ENCODE measurements around the gene GPC5. TPM values are rescaled to one million over a fixed set of nuclear protein-coding genes. Genes with fewer than 3 reads are reported as not detected.

Gene GPC5
- total and polyA plus RNA-seq, 10 donors, result 0.04 to 0.83 (median 0.26) TPM; not detected in 3

DNA sequence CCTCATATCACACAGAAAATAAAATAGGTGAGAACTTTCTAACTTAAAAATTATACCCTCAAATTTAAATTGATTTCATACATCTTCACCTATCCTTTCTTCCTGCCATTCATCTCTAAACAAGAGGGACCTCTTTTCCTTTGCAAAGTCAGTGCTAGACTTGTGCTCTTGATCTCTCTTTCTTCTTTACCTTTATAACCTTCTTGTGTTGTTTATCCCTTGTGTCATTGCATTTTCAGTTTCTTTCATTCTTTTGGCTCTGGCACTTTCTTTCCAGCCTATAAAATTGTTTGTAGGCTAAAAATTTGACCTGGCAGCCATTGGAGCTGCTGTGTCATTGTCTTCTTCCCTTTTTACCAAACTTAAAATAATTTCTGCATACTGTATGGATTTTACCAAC is 190.1 kb downstream of the GPC5 start:
- no peaks in the 10 kb centered on the region for H3K27me3 ChIP-seq (replicated peaks in 1 of 7)
- TF ChIP-seq, protein P1, sequence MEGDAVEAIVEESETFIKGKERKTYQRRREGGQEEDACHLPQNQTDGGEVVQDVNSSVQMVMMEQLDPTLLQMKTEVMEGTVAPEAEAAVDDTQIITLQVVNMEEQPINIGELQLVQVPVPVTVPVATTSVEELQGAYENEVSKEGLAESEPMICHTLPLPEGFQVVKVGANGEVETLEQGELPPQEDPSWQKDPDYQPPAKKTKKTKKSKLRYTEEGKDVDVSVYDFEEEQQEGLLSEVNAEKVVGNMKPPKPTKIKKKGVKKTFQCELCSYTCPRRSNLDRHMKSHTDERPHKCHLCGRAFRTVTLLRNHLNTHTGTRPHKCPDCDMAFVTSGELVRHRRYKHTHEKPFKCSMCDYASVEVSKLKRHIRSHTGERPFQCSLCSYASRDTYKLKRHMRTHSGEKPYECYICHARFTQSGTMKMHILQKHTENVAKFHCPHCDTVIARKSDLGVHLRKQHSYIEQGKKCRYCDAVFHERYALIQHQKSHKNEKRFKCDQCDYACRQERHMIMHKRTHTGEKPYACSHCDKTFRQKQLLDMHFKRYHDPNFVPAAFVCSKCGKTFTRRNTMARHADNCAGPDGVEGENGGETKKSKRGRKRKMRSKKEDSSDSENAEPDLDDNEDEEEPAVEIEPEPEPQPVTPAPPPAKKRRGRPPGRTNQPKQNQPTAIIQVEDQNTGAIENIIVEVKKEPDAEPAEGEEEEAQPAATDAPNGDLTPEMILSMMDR (IDR thresholded peaks at IDR 0.05 in 8 of 11, conservative IDR thresholded peaks at IDR 0.05 in 3 of 11), result no peak
- TF ChIP-seq POLR2AphosphoS5 (IDR thresholded peaks at IDR 0.05) (no peak), POLR2A (IDR thresholded peaks at IDR 0.05) (no peak)
- intact Hi-C loops (cut with DNase I; ENCODE audit: low total_unique reads), result no loop called here
- H3K36me3 ChIP-seq, result no peaks in the 10 kb centered on the region
- no peak for DNase-seq
- H3K4me3 ChIP-seq, result no peak overlapping the region
- no peaks in the 10 kb centered on the region for H3K4me1 ChIP-seq
- peaks cover 0 to 25% (median 15%) of the 10 kb centered on the region in 8 donors for H3K9me3 ChIP-seq
- no peak overlapping the region for H3K27ac ChIP-seq

DNA sequence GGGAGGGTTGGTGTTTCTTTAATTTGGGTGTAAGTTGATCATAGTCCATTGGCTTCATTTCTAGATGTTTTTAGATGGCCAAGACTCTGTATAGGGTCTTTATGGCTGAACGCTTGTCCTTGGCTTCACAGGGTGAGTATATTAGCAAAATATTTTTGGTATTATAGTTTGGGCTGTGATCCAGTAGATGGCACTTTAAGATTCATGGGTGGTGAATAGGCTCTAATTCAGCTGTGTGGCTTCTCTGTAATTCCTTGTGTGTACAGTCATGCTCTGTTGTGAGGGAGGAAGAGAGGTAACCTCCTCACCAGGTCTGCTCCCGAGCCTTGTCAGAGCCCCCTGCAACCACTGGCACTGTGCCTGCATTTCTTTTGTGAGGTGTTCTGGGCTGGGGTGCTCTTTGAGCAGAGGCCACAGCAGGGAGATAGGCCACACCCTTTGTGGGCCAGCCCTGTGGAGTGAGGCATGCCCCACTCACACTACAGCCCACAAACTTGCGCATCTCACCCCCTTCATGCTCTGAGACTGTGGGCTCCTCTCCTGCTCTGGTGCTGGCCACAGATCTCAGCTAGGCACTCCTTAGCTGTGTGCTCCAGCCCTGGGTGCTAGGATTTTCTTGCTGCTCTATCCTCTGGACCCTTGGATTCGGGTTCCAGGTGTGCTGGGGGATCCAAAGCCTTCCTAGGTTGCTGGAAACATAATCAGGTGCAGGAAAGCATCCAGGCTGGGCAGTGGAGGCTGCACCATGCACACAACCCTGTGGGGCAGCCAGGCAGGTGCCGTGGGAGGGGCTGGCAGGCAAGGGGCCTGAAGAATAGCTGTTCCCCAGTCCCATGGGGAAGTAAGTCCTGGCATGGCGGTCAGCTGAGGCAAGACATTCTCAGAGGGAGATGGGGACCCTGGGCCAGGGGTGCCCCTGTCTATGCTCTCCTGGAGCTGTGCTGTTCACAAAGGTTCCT is 193.9 kb downstream of the GPC5 start:
- H3K4me3 ChIP-seq, result no peak overlapping the region
- no peaks in the 10 kb centered on the region for H3K36me3 ChIP-seq
- no peak overlapping the region for H3K27ac ChIP-seq
- no peaks in the 10 kb centered on the region for H3K4me1 ChIP-seq
- no peak for DNase-seq
- H3K27me3 ChIP-seq (replicated peaks in 1 of 7), result no peaks in the 10 kb centered on the region
- intact Hi-C loops (cut with DNase I; ENCODE audit: low total_unique reads), result no loop called here
- WGBS, 5 donors, result 65 to 93% (median 72%) methylated on average over 4 to 6 of the region's 6 CpGs
- H3K9me3 ChIP-seq, result peaks cover 0 to 25% (median 15%) of the 10 kb centered on the region in 8 donors
- TF ChIP-seq POLR2A (IDR thresholded peaks at IDR 0.05) (no peak), POLR2AphosphoS5 (IDR thresholded peaks at IDR 0.05) (no peak)
- TF ChIP-seq, protein P1 (IDR thresholded peaks at IDR 0.05 in 8 of 11, conservative IDR thresholded peaks at IDR 0.05 in 3 of 11), result no peak

DNA sequence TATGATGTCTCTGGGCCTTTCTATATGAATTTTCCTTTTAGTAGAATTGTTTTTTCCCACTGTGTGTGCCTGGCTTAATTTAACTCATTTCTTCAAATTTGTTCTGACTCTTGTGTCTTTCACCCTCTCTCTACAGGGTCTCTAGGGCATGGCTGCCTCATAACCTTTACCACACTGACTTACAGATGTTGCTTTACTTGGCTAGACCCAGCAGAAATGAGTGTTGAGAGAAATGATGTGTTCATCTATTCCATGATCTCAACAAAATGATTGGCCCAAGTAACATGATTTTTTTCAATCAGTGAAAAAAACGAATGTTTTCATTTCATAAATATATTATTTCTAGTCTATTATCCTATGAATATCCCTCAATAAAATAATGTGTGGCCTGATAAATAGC is 195.0 kb downstream of the GPC5 start:
- no peak for TF ChIP-seq POLR2AphosphoS5 (IDR thresholded peaks at IDR 0.05)
- no peak for TF ChIP-seq POLR2A (IDR thresholded peaks at IDR 0.05)
- TF ChIP-seq, protein P1 (IDR thresholded peaks at IDR 0.05 in 8 of 11, conservative IDR thresholded peaks at IDR 0.05 in 3 of 11), result no peak
- WGBS, 5 donors, result 69 to 82% (median 77%) methylated on average over 1 of the region's 1 CpG
- no peaks in the 10 kb centered on the region for H3K36me3 ChIP-seq
- H3K27ac ChIP-seq, result no peak overlapping the region
- H3K27me3 ChIP-seq (replicated peaks in 1 of 7), result no peaks in the 10 kb centered on the region
- no peak overlapping the region for H3K4me3 ChIP-seq
- H3K4me1 ChIP-seq, result no peaks in the 10 kb centered on the region
- no peak for DNase-seq
- intact Hi-C loops (cut with DNase I; ENCODE audit: low total_unique reads), result no loop called here
- peaks cover 0 to 25% (median 15%) of the 10 kb centered on the region in 8 donors for H3K9me3 ChIP-seq

DNA sequence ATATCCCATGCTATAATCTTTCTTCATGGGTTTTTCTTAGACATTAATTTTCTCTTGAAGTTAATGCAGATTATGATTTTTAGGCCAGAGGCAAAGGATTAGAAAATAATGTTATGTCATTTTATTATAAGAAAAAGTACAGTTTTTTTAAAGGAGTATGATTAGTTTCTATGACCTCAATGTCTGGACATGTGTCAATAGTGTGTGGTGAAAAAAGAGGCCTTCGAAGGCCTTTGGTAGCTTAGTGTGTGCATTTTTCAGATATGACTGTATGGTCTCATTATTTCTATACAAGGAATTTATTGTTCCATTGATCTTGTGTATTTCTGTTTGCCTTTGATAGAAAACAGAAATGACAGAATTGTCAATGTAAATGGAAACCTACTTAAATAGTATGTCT is 195.6 kb downstream of the GPC5 start:
- no peaks in the 10 kb centered on the region for H3K4me1 ChIP-seq
- no peak for DNase-seq
- H3K4me3 ChIP-seq, result no peak overlapping the region
- no peaks in the 10 kb centered on the region for H3K27me3 ChIP-seq (replicated peaks in 1 of 7)
- H3K9me3 ChIP-seq, result peaks cover 0 to 25% (median 15%) of the 10 kb centered on the region in 8 donors
- TF ChIP-seq POLR2A (IDR thresholded peaks at IDR 0.05) (no peak), POLR2AphosphoS5 (IDR thresholded peaks at IDR 0.05) (no peak)
- TF ChIP-seq, protein P1 (IDR thresholded peaks at IDR 0.05 in 8 of 11, conservative IDR thresholded peaks at IDR 0.05 in 3 of 11), result no peak
- no peaks in the 10 kb centered on the region for H3K36me3 ChIP-seq
- no peak overlapping the region for H3K27ac ChIP-seq
- WGBS, 5 donors, result 76 to 91% (median 84%) methylated on average over 1 of the region's 1 CpG
- intact Hi-C loops (cut with DNase I; ENCODE audit: low total_unique reads), result no loop called here

Measured in spleen (tissue), 11 donors.